NCI-H1436 (cell line): ENCODE data around the gene PHLDA1.

Experiments used
- DNase-seq: peaks from one replicate; lab custom pipeline; 2025; lab: John Stamatoyannopoulos, UW

The PHLDA1 gene

GRCh38 chr12:76037130-76038103, 5.8 kb upstream of the PHLDA1 start:
- DNase-seq, result peak; percentile 67

GRCh38 chr12:76035045-76035444, 3.5 kb upstream of the PHLDA1 start:
- no peak for DNase-seq

- no peak for DNase-seq
Measured at GRCh38 chr12:76033081-76034011, 1.8 kb upstream of the PHLDA1 start.

GRCh38 chr12:76032043-76032981, 736 bp upstream of the PHLDA1 start:
- no peak for DNase-seq

GRCh38 chr12:76031081-76031413, 529 bp downstream of the PHLDA1 start:
- no peak for DNase-seq

- DNase-seq, result no peak
Measured at GRCh38 chr12:76030341-76031080, 1.1 kb downstream of the PHLDA1 start.

GRCh38 chr12:76029982-76030340, 1.6 kb downstream of the PHLDA1 start:
- DNase-seq, result no peak

- DNase-seq, result no peak
Measured at GRCh38 chr12:76028571-76029277, 2.9 kb downstream of the PHLDA1 start.

- no peak for DNase-seq
Measured at GRCh38 chr12:76026643-76027063, 4.9 kb downstream of the PHLDA1 start.

- DNase-seq, result no peak
Measured at GRCh38 chr12:76025601-76026575, 5.7 kb downstream of the PHLDA1 start.

- no peak for DNase-seq
Measured at GRCh38 chr12:76024942-76025600, 6.5 kb downstream of the PHLDA1 start.

- DNase-seq, result no peak
Measured at GRCh38 chr12:76024102-76024781, 7.3 kb downstream of the PHLDA1 start.

GRCh38 chr12:76023069-76023690, 8.4 kb downstream of the PHLDA1 start:
- DNase-seq, result no peak

- DNase-seq, result no peak
Measured at GRCh38 chr12:76022506-76022905, 9.1 kb downstream of the PHLDA1 start.

- peak; percentile 5 for DNase-seq
Measured at GRCh38 chr12:76020731-76021672, 10.6 kb downstream of the PHLDA1 start.

GRCh38 chr12:76020281-76020680, 11.3 kb downstream of the PHLDA1 start:
- DNase-seq, result no peak
